C4-2B (cell line): ENCODE results near the gene UBE2E1.

Source experiments
- H3K27ac ChIP-seq: fragments of 450-650 bp; 2 replicates; pipeline ENCODE4 v1.5.1; 2017
- ZFX ChIP-seq: fragments of 450-650 bp; IDR thresholded peaks from 2 replicates; pipeline ENCODE4 v1.6.1; 2017
- TF ChIP-seq, protein P1 (sequence below): fragments of 450-650 bp; conservative IDR thresholded peaks from 2 replicates; pipeline ENCODE4 v1.5.1; 2017; ENCODE audit warnings: mild to moderate bottlenecking

UBE2E1 gene

GRCh38 chr3:23821858-23822257 lies 16.1 kb downstream of the UBE2E1 start:
- H3K27ac ChIP-seq = no peak overlapping the region
- TF ChIP-seq ZFX = no peak
- TF ChIP-seq, protein P1, sequence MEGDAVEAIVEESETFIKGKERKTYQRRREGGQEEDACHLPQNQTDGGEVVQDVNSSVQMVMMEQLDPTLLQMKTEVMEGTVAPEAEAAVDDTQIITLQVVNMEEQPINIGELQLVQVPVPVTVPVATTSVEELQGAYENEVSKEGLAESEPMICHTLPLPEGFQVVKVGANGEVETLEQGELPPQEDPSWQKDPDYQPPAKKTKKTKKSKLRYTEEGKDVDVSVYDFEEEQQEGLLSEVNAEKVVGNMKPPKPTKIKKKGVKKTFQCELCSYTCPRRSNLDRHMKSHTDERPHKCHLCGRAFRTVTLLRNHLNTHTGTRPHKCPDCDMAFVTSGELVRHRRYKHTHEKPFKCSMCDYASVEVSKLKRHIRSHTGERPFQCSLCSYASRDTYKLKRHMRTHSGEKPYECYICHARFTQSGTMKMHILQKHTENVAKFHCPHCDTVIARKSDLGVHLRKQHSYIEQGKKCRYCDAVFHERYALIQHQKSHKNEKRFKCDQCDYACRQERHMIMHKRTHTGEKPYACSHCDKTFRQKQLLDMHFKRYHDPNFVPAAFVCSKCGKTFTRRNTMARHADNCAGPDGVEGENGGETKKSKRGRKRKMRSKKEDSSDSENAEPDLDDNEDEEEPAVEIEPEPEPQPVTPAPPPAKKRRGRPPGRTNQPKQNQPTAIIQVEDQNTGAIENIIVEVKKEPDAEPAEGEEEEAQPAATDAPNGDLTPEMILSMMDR = no peak

DNA sequence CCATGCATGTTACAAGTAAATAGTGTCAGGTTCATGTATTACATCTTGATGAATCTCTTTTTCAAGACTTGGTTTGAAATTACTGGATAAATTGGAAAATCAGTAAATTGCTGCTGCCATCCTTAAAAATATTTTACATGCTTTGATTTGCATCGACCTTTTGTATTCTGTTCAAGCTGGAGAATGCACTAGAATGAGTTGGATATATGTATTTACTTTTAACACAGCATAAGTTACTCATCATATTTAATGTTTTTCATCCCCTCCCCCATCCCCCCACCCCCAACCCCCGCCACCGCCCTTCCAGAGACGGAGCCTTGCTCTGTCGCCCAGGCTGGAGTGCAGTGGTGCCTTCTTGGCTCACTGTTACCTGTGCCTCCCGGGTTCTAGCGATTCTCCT lies 16.8 kb downstream of the UBE2E1 start:
- TF ChIP-seq ZFX = no peak
- TF ChIP-seq, protein P1 = no peak

GRCh38 chr3:23823620-23824019 lies 17.9 kb downstream of the UBE2E1 start:
- H3K27ac ChIP-seq = no peak overlapping the region
- TF ChIP-seq, protein P1 = no peak

More for the DNA sequence above, 16.8 kb downstream of the UBE2E1 start:
- no peak overlapping the region for H3K27ac ChIP-seq

- no peak overlapping the region for H3K27ac ChIP-seq
- TF ChIP-seq, protein P1 = no peak
- TF ChIP-seq ZFX = no peak
Measured at GRCh38 chr3:23824699-23825444, 19.1 kb downstream of the UBE2E1 start.

DNA sequence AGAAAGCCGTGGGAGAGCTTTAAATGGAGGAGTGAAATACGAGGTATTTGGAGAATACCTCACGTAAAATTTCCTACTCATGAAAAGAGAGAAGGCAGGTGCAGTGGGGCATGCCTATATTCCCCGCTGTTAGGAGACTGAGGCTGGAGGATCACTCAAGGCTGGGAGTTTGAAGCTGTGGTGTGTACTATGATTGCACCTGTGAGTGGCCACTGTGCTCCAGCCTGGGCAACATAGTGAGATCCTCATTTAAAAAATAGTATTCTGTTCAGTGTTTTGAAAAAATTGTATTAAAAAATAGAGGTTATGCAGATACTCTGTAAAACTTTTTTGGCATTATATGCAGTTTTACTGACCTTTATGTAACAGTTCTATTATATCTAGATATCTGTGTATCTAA lies 20.0 kb downstream of the UBE2E1 start:
- H3K27ac ChIP-seq = no peak overlapping the region
- no peak for TF ChIP-seq ZFX
- TF ChIP-seq, protein P1 = no peak

- no peak for TF ChIP-seq ZFX
- TF ChIP-seq, protein P1 = no peak
- H3K27ac ChIP-seq = no peak overlapping the region
Measured at GRCh38 chr3:23826382-23827064, 20.8 kb downstream of the UBE2E1 start.

DNA sequence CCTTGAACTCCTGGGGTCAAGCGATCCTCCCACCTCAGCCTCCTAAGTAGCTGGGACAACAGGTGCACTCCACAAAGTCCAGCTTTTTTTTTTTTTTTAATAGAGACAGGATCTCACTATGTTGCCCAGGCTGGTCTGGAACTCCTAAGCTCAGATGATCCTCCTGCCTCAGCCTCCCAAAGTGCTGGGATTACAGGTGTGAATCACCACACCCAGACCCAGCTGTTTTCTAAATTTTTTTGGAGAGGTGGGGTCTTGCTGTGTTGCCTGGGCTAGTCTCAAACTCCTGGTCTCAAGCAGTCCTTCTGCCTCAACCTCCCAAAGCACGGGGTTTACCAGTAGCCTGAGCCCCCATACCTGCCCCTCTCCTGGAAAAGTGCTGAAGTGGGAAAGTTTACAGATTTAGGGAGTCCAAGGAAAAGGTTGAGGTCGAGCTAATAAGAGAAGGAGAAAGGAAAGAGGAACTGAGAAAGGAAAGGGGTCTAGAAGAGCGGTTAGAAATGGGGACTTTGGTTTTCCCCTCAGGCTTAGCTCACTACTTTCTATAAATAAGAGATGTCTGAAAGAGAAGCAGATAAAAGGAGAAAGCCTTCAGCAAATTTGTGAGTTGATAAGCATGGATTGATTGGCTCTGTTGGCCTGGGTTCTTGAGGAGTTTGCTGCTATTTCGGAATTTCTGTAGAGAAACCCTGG lies 23.6 kb downstream of the UBE2E1 start:
- H3K27ac ChIP-seq = no peak overlapping the region
- TF ChIP-seq, protein P1 = no peak
- TF ChIP-seq ZFX = no peak
